KOPT-K1 (cell line): ENCODE measurements around the gene PDE7B.
"Not testable (repeated sequence)": the region's sequence is repeated elsewhere in the genome, so short reads cannot be mapped to it uniquely, and the experiment has no call there.

ENCODE experiments used
- H3K27ac ChIP-seq: fragments of 200-600 bp; sonication (generic); 2 replicates; pipeline ENCODE4 v1.5.1; 2016; ENCODE audit warnings: antibody characterized with exemption, mild to moderate bottlenecking, low read depth, low read length; ENCODE audit not compliant: poor library complexity, severe bottlenecking
- H3K36me3 ChIP-seq: fragments of 200-600 bp; sonication (generic); 2 replicates; pipeline ENCODE4 v1.5.1; 2017; ENCODE audit warnings: antibody characterized with exemption, mild to moderate bottlenecking, low read length, moderate library complexity; ENCODE audit not compliant: insufficient read depth
- H3K9me3 ChIP-seq: fragments of 200-600 bp; sonication (generic); 2 replicates; pipeline ENCODE4 v1.5.1; 2017; ENCODE audit warnings: antibody characterized with exemption, low read length, mild to moderate bottlenecking; ENCODE audit not compliant: insufficient read depth, poor library complexity, severe bottlenecking

PDE7B gene

DNA sequence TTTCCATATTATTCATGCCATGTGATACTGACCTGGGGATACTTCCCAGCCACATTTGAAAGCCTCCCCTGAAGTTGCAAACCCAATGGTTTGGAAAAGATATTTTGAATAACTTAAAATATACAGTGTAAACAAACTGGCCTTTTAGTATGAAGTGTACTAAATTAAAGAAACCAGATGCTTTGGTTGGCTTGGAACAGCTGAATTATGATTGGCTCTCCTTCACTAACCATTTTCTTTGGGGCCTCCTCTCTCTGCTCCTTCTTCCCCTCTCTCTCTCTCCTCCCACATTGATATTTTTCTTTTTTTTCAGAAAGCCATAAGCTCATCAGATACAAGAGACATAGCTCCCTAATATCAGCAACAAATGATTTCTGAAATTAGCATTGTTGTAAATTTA is 232.0 kb downstream of the PDE7B start:
- Histone ChIP-seq H3K27ac (no peak overlapping the region), H3K36me3 (no peaks in the 10 kb centered on the region), H3K9me3 (no peaks in the 10 kb centered on the region)

GRCh38 chr6:136084403-136084802 is 232.9 kb downstream of the PDE7B start:
- Histone ChIP-seq H3K9me3 (no peaks in the 10 kb centered on the region), H3K27ac (no peak overlapping the region), H3K36me3 (no peaks in the 10 kb centered on the region)

DNA sequence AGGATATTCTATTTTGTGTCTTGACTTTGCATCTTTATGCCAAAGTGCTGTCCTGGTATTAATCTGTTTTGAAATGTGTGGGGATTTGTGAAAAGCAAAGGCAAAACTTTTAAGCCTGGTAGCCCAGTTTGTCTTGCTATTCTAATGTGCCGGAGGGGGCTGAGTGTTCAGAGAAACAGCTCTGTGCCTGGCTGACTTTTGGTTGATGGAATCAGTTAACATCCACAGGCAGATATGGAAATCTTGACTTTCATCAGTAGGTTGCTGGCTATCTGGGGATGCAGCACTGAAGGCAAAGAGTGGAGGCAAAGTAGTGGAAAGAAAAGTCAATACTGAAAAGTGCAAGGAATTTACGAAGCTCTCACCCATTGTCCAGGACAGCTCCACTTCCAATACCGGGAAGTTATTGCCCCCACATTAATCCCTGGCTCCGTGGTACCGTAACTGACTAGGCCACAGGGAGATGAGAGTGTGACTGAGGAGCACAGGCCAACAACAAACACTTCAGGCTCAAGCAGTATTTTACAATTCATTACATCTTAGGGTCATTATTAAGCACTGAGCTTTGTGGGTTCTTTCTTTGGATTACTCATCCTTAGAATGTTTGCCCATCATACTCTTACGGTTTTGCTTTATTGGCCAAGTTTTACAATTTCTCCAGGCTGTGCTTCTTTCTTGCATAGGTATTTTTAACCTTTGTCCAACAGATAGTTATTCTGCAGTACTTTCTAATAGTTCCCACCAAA is 234.0 kb downstream of the PDE7B start:
- Histone ChIP-seq H3K9me3 (no peaks in the 10 kb centered on the region), H3K36me3 (no peaks in the 10 kb centered on the region), H3K27ac (no peak overlapping the region)

GRCh38 chr6:136086686-136087085 is 235.2 kb downstream of the PDE7B start:
- Histone ChIP-seq H3K36me3 (no peaks in the 10 kb centered on the region), H3K27ac (no peak overlapping the region), H3K9me3 (no peaks in the 10 kb centered on the region)

DNA sequence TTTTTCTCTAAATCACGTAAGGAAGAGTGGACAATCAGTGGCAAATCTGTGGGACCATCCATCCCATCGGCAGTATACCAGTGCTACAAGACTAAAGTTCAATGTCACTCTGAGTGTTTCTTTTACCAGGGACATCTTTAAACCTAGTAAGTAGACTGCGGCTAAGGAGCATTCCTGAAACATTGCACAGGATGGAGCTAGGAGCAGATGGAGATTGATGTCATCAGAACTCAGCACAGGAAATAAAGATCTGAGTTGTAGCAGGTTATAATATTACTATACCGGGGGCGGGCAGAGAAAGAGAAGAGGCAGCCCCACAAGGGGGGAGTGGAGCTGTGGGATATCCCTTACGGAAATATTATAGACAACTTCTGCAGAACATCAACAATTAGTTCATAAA is 236.5 kb downstream of the PDE7B start:
- no peak overlapping the region for H3K27ac ChIP-seq

DNA sequence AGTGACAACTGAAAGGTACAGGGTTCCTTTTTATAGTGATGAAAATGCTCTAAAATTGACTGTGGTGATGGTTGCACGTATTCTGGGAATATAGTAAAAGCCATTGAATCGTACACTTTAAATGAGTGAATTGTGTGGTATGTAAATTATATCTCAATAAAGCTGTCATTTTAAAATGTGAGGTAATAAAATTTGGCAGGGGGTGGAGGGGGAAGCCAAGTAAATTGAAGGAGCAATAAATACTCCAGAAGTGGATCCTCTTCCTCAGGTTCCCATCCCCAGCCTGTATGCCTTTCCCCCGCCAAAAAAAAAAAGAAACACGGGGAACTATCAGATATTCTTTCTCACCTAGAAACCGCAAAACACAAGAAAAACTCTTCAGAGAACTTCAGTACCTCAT is 237.2 kb downstream of the PDE7B start:
- H3K36me3 ChIP-seq = no peaks in the 10 kb centered on the region
- no peaks in the 10 kb centered on the region for H3K9me3 ChIP-seq
- no peak overlapping the region for H3K27ac ChIP-seq

More for the DNA sequence above, 236.5 kb downstream of the PDE7B start:
- H3K9me3 ChIP-seq = no peaks in the 10 kb centered on the region
- H3K36me3 ChIP-seq = no peaks in the 10 kb centered on the region

DNA sequence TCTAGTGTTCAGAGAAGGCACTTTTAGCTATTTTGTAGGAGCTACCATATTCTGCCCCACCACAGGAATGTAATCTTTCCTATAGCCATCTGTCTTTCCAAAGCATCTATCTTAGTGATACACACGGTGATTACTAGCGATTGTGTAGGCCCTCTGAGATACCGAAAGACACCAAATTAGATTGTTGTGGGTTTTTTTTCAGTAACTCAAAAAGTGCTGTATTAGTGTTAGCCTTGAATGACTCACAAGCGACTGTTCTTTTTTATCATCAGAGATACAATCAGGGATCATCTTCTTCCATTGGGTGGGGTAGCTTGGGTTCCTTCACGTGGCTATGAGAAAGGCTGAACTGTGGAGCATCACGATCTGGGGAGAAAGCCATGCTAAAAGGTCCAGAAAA is 238.4 kb downstream of the PDE7B start:
- Histone ChIP-seq H3K36me3 (no peaks in the 10 kb centered on the region), H3K27ac (no peak overlapping the region), H3K9me3 (no peaks in the 10 kb centered on the region)

- Histone ChIP-seq H3K36me3 (no peaks in the 10 kb centered on the region), H3K27ac (no peak overlapping the region), H3K9me3 (no peaks in the 10 kb centered on the region)
Measured at GRCh38 chr6:136090929-136091328, 239.4 kb downstream of the PDE7B start.

DNA sequence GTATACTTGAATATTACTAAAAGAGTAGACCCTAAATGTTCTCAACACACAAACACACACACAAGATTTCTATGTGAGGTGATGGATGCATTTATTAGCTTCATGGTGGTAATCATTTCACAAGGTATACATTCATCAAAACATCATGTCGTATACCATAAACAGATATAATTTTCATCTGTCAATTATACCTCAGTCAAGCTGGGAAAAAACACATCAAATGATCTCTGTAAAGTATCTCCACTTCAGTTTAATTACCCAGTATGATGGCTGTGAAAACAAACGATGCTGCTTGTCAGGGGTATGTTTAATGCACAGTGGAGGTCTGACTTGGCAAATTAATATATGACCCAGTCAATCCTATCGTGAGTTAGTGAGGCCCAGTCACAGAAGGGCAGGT is 241.4 kb downstream of the PDE7B start:
- Histone ChIP-seq H3K9me3 (no peaks in the 10 kb centered on the region), H3K36me3 (no peaks in the 10 kb centered on the region), H3K27ac (no peak overlapping the region)

DNA sequence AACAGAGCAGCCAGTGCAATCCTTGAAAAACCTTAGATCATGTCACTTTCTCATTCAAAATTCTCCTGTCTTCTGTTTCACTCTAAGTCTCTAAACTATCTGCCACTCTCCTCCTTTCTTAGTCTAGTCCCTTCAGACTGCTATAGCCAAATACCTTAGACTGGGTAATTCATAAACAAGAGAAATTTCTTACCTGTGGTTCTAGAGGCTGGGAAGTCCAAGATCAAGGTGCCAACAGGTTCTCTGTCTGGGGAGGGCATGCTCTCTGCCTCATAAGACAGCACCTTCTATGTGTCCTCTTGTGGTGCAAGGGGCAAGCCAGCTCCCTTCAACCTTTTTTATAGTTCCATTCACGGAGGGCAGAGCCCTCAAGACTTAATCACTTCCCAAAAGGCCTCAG is 242.3 kb downstream of the PDE7B start:
- H3K27ac ChIP-seq = no peak overlapping the region
- H3K36me3 ChIP-seq = no peaks in the 10 kb centered on the region
- no peaks in the 10 kb centered on the region for H3K9me3 ChIP-seq

DNA sequence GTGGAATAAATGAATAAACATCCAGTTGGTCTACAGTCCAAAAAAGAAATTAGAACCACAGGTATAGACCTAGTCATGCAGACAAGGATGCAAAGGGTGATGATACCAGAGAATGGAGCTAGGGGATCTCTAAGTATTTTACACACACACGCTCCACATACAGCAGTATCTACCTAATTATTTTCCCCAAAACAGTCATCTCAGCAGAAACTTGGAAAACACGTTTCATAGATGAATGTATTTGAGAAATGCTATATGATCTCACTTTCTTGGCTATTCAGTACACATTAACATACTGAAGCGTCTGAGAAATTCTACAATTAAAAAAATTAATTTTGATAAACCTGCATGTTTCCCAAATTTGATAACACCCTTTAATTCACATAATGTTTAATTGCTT is 243.3 kb downstream of the PDE7B start:
- no peaks in the 10 kb centered on the region for H3K36me3 ChIP-seq
- H3K9me3 ChIP-seq = no peaks in the 10 kb centered on the region
- H3K27ac ChIP-seq = no peak overlapping the region

DNA sequence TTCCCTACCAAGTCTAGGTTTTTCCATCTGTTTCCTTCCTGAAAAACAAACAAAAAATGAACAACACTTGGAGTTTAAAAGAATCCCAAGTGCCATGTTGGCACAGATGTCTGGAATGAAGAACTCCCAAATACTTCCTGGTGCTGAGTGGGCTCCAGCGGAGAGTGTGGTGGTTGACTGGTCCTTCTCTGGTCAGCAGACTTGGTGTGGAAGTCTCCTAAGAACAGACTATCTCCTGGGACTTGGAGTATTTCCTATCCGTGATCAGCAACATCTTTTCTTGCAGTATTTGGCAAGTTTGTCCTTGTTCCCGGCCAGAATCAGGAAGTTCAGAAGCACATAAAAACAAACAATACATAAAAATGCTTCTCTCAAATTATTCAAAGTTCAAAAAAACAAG is 244.5 kb downstream of the PDE7B start:
- H3K36me3 ChIP-seq = no peaks in the 10 kb centered on the region
- H3K9me3 ChIP-seq = no peaks in the 10 kb centered on the region
- H3K27ac ChIP-seq = no peak overlapping the region

DNA sequence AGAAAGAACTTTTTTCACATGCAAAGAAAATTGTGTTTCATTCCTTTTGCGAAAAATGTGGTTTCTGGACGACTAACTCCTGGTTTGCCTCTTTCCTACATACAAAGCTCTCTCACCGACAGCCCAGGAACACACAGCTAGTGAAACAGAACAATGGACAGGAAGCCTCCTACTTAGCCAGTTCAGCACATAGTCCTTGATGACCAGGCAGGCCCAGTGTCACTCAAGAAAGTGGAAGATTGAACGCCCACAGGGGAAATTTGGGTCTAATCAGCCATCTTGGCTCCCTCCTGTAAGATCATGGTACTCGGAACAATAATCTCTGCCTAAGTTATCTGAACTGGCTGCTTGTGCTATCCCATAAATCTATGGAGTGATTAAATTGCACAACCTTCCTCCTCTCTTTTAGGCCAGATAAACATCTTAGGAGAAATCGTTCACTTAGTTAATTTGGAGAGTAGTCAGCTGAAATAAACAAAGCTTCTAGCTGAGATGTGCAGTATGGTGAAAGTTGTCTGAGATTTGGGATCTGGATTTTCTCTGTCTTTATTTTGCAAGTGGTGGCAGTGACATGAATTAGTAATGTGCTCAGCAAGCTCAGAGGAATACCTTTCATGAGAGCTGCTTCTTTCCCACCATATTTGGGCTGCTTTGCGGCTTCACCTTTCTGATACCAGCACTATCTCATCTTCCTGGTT is 251.6 kb downstream of the PDE7B start:
- Histone ChIP-seq H3K36me3 (no peaks in the 10 kb centered on the region), H3K27ac (no peak overlapping the region), H3K9me3 (no peaks in the 10 kb centered on the region)

DNA sequence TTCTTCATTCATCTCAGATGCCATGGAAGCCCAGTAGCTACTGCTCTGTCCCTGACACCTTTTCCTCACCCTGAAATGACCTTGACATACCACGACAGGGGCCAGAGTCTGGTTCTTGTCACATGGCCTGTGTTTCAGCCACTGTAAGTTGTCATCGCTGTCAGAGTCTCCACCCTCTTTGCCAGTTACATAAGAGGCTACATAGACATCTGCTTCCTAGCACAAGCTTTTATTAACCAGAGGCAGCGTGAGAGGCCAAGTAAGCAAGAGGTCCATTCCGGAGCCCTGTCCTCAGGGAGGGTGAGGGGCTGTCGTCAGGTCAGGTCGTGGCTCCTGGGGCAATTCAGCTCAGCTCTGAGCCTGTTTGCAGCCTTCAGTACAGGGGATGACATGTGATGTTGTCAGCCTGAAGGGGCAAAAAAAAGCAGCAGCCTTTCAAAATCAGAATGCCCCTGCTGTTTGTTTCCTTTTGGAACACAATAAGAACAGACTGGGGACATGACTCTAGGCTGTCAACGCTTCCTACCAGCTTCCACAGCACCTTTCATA is 252.3 kb downstream of the PDE7B start:
- Histone ChIP-seq H3K27ac (no peak overlapping the region), H3K36me3 (no peaks in the 10 kb centered on the region), H3K9me3 (no peaks in the 10 kb centered on the region)

DNA sequence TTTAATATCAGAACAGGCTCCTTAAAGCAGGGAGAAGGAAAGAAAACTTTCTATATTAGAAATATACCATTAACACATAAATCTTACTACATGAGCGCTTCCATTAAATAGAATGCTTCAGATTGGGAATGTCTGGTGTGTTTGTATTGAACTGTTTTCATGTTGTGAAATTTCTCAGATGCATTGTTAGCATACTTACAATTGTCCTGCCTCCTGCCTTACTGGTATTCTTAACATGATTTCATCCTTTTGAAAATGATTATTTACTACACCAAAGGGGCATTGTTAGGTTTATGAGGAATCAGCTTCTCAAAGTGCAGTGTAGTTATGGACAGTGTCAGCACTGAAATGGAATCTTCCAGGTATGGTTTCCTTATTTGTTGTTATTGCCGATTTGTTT is 253.1 kb downstream of the PDE7B start:
- Histone ChIP-seq H3K9me3 (no peaks in the 10 kb centered on the region), H3K27ac (no peak overlapping the region), H3K36me3 (no peaks in the 10 kb centered on the region)

GRCh38 chr6:136105797-136106196 is 254.3 kb downstream of the PDE7B start:
- H3K36me3 ChIP-seq, H3K9me3 ChIP-seq, H3K27ac ChIP-seq: not testable (repeated sequence)
